Measurements from ENCODE around the gene NANOGP8.

Gene NANOGP8

DNA sequence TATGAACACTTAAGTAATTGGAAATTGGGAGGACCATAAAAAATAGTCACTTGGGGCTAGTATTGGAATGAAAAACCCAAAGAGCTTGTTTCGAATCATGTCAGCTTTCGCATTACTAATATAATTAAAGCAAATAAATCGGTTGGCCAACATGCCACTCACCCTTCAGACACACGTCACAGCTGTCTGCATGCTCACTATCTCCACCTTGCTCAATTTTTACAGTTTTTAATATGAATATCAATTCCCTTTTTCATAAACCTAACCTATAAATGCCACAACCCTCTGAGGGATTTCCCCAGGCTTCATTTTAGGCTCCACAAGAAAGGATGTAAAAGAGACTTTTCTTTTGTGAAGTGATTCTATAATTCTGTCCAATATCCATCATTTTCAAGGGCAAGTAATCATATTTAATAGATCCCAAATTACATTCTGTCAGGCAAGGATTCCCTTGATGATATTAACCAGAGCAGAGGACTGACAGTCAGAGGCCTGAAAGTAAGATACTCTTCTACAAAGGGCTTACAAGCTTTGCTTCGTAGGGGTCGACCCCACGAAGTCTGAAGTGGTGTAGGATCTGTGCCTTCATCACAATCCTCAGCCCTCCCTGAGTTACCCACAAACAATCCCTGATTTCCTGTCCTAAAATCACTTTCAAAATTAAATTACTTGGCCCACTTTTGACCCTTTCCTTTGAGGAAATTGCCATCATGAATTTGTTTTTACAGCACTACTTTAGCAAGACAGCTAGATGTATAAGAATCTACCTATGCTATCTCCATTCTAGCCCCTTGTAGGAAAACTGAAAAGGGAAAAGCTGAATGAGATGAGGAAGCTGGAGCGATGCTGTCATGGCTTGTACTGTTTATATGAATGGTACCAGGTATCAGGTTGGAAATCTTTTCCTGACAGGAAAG is 44.5 kb downstream of the NANOGP8 start:
- Histone ChIP-seq H3K36me3 (ENCODE audit: control insufficient read depth in 1 of 2, insufficient read depth in 2 of 2, low read depth in 1 of 2, low read length in 2 of 2) (no peaks in the 10 kb centered on the region), H2BK5ac (ENCODE audit: low read depth, low read length, poor library complexity, severe bottlenecking) (no peak overlapping the region), H3K18ac (ENCODE audit: low read depth in 1 of 2, low read length in 2 of 2) (no peak overlapping the region), H3K14ac (ENCODE audit: low read length in 2 of 2) (no peak overlapping the region), H3K23ac (ENCODE audit: low read length in 2 of 2) (no peak overlapping the region), H3K79me1 (replicated peaks; ENCODE audit: low read length, poor library complexity, severe bottlenecking) (no peaks in the 10 kb centered on the region), H3K9me3 (ENCODE audit: control insufficient read depth, low read length) (no peaks in the 10 kb centered on the region), H3K27ac (ENCODE audit: low read length, poor library complexity, severe bottlenecking) (no peak overlapping the region), H3K4me1 (ENCODE audit: control insufficient read depth, insufficient read depth, low read depth, low read length) (no peaks in the 10 kb centered on the region), H2AFZ (ENCODE audit: low read depth, low read length) (no peak overlapping the region), H4K91ac (ENCODE audit: low read length) (no peak overlapping the region), H3K4ac (ENCODE audit: low read depth in 1 of 2, low read length in 2 of 2) (no peak overlapping the region), H2AK5ac (ENCODE audit: low read length, severe bottlenecking) (no peak overlapping the region), H4K8ac (ENCODE audit: low read length) (no peak overlapping the region), H2BK12ac (ENCODE audit: low read length in 2 of 2) (no peak overlapping the region), H3K4me2 (ENCODE audit: low read length, poor library complexity, severe bottlenecking) (no peak overlapping the region), H3K9ac (ENCODE audit: low read length) (no peak overlapping the region), H2BK15ac (ENCODE audit: low read depth, poor library complexity, severe bottlenecking) (no peak overlapping the region), H3K4me3 (ENCODE audit: insufficient read depth in 1 of 2, low read depth in 1 of 2, low read length in 2 of 2) (no peak overlapping the region), H2BK120ac (ENCODE audit: low read depth, low read length) (no peak overlapping the region), H3K27me3 (ENCODE audit: control insufficient read depth in 1 of 2, insufficient read depth in 1 of 2, low read length in 2 of 2) (no peaks in the 10 kb centered on the region)
- WGBS, result 84% methylated on average over 8 of the region's 8 CpGs
- peak; percentile 24 for DNase-seq

DNA sequence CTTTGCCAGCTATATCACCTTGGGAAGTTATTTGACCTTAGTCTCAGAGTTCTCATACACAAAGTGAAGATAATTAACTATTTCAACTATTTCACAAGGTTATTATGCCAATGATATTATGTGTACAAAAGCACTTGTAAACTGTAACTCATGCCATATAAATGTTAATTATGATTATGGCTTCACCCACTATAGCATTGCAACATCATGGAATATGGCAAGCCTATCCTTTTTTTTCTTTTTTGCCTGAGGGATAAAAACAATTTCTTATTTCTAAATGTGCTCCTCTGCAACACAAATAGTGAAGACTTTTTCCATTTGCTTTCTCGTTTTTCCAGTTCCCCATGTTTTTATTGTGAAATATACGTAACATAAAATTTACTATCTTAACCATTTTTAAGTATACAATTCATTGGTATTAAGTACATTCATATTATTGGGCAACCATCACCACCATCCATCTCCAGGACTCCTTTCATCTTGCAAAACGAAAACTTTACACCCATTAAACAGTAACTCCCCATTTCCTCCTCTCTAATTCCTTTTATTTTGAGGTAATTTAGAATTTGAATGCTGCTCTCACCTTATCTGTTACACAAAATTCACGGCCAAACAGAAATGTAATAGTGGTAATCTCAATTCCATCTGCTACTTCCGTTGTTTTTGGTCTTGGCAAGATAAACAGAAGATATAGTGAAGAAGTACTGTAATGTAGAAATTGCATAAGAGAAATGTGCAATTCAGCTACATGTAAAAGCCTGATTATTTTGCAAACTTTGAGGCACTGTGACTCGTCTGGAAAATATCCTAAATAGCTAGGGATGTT is 46.3 kb downstream of the NANOGP8 start:
- Histone ChIP-seq H3K4me1 (ENCODE audit: control insufficient read depth, insufficient read depth, low read depth, low read length) (no peaks in the 10 kb centered on the region), H3K4ac (ENCODE audit: low read depth in 1 of 2, low read length in 2 of 2) (no peak overlapping the region), H2AFZ (ENCODE audit: low read depth, low read length) (no peak overlapping the region), H3K9me3 (ENCODE audit: control insufficient read depth, low read length) (no peaks in the 10 kb centered on the region), H3K23ac (ENCODE audit: low read length in 2 of 2) (no peak overlapping the region), H3K27ac (ENCODE audit: low read length, poor library complexity, severe bottlenecking) (no peak overlapping the region), H3K27me3 (ENCODE audit: control insufficient read depth in 1 of 2, insufficient read depth in 1 of 2, low read length in 2 of 2) (no peaks in the 10 kb centered on the region), H2BK12ac (ENCODE audit: low read length in 2 of 2) (no peak overlapping the region), H3K9ac (ENCODE audit: low read length) (no peak overlapping the region), H2BK120ac (ENCODE audit: low read depth, low read length) (no peak overlapping the region), H3K14ac (ENCODE audit: low read length in 2 of 2) (no peak overlapping the region), H4K91ac (ENCODE audit: low read length) (no peak overlapping the region), H3K36me3 (ENCODE audit: control insufficient read depth in 1 of 2, insufficient read depth in 2 of 2, low read depth in 1 of 2, low read length in 2 of 2) (no peaks in the 10 kb centered on the region), H4K8ac (ENCODE audit: low read length) (no peak overlapping the region), H2BK5ac (ENCODE audit: low read depth, low read length, poor library complexity, severe bottlenecking) (no peak overlapping the region), H3K79me1 (replicated peaks; ENCODE audit: low read length, poor library complexity, severe bottlenecking) (no peaks in the 10 kb centered on the region), H2BK15ac (ENCODE audit: low read depth, poor library complexity, severe bottlenecking) (no peak overlapping the region), H3K18ac (ENCODE audit: low read depth in 1 of 2, low read length in 2 of 2) (no peak overlapping the region), H3K4me3 (ENCODE audit: insufficient read depth in 1 of 2, low read depth in 1 of 2, low read length in 2 of 2) (no peak overlapping the region), H3K4me2 (ENCODE audit: low read length, poor library complexity, severe bottlenecking) (no peak overlapping the region), H2AK5ac (ENCODE audit: low read length, severe bottlenecking) (no peak overlapping the region)
- peak; percentile 78 for DNase-seq
- WGBS, result 25% methylated on average over 2 of the region's 6 CpGs
